ENCODE measurements around the gene SLC22A23. TPM values are rescaled to one million over a fixed set of nuclear protein-coding genes. Genes with fewer than 3 reads are reported as not detected.

SLC22A23 gene
- total and polyA plus RNA-seq, 4 donors = 4.9 to 45.4 (median 19.7) TPM

DNA sequence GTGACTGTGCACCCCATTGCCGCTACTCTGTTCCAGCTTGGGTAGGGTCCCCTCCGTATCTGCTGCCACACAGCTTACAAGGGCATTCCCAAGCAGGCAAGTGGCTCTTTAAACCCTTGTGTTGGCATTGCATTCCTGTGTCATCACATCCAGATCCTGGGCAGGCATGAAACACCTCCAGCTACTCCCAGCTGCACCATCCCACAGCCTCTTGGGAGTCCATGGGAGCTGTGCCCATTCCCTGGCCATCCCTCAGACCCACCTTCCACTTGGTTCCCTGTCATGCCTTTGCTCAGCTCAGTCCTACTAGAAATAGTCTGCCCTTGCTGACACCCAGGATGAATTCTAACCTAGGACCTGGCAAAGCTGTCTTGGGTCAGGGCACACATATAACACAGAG, 110.4 kb downstream of the SLC22A23 start:
- Histone ChIP-seq H3K9ac (ENCODE audit: low read depth in 1 of 2, low read length in 2 of 2) (no peak overlapping the region), H3K9me3 (ENCODE audit: control insufficient read depth in 4 of 4, low read length in 3 of 4) (no peaks in the 10 kb centered on the region), H3K4me3 (ENCODE audit: low read depth in 1 of 3, low read length in 3 of 3) (no peak overlapping the region), H3K27me3 (ENCODE audit: control insufficient read depth in 4 of 4, insufficient read depth in 4 of 4, low read length in 3 of 4) (no peaks in the 10 kb centered on the region), H3K27ac (ENCODE audit: low read depth in 1 of 2, low read length in 2 of 2) (no peak overlapping the region), H3K36me3 (ENCODE audit: control insufficient read depth in 4 of 4, insufficient read depth in 3 of 4, low read depth in 1 of 4, low read length in 3 of 4) (peaks cover 0 to 5% (median 0%) of the 10 kb centered on the region in 4 donors), H3K4me1 (ENCODE audit: control insufficient read depth in 4 of 4, insufficient read depth in 4 of 4, low read length in 3 of 4) (peaks cover 0 to 7% (median 2%) of the 10 kb centered on the region in 4 donors)
- WGBS = 94% methylated on average over 2 of the region's 2 CpGs
- TF ChIP-seq, protein P1, sequence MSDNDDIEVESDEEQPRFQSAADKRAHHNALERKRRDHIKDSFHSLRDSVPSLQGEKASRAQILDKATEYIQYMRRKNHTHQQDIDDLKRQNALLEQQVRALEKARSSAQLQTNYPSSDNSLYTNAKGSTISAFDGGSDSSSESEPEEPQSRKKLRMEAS (IDR thresholded peaks at IDR 0.05) = no peak
- TF ChIP-seq NR2F2 (IDR thresholded peaks at IDR 0.05) = no peak
- no peak for TF ChIP-seq RAD21 (IDR thresholded peaks at IDR 0.05)
- TF ChIP-seq, protein P2, sequence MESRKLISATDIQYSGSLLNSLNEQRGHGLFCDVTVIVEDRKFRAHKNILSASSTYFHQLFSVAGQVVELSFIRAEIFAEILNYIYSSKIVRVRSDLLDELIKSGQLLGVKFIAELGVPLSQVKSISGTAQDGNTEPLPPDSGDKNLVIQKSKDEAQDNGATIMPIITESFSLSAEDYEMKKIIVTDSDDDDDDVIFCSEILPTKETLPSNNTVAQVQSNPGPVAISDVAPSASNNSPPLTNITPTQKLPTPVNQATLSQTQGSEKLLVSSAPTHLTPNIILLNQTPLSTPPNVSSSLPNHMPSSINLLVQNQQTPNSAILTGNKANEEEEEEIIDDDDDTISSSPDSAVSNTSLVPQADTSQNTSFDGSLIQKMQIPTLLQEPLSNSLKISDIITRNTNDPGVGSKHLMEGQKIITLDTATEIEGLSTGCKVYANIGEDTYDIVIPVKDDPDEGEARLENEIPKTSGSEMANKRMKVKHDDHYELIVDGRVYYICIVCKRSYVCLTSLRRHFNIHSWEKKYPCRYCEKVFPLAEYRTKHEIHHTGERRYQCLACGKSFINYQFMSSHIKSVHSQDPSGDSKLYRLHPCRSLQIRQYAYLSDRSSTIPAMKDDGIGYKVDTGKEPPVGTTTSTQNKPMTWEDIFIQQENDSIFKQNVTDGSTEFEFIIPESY (IDR thresholded peaks at IDR 0.05) = no peak
- no peak for DNase-seq (ENCODE audit: low spot score)

DNA sequence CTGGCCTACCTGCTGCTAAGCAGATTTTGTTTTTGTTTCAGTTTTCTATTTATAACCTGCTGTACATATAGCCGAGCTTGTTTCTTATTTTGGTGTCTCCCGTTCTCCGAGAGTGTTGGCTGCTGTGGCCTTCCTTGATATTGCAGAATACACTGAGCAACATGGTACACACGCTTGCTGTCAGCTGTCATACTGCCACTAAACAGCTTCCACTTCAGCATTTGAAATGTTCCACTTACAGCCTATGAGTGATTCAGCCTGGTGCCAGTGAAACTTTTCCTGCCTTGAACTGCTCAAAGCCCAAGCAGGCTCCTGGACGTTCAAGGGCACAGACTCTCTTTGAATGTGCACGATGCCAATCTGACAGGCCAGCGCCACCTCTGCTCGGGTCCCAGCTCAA, 111.0 kb downstream of the SLC22A23 start:
- no peak overlapping the region for H3K9ac ChIP-seq (ENCODE audit: low read depth in 1 of 2, low read length in 2 of 2)
- no peak for DNase-seq (ENCODE audit: low spot score)

More for the DNA sequence above, 111.0 kb downstream of the SLC22A23 start:
- no peak for TF ChIP-seq GABPA (IDR thresholded peaks at IDR 0.05 in 1 of 2, conservative IDR thresholded peaks at IDR 0.05 in 1 of 2)
- no peak for TF ChIP-seq RXRA (IDR thresholded peaks at IDR 0.05)
- TF ChIP-seq YY1 (IDR thresholded peaks at IDR 0.05) = no peak
- no peak for TF ChIP-seq HNF4G (IDR thresholded peaks at IDR 0.05)
- TF ChIP-seq TAF1 (conservative IDR thresholded peaks at IDR 0.05) = no peak
- TF ChIP-seq JUND (IDR thresholded peaks at IDR 0.05) = no peak
- TF ChIP-seq, protein P3, sequence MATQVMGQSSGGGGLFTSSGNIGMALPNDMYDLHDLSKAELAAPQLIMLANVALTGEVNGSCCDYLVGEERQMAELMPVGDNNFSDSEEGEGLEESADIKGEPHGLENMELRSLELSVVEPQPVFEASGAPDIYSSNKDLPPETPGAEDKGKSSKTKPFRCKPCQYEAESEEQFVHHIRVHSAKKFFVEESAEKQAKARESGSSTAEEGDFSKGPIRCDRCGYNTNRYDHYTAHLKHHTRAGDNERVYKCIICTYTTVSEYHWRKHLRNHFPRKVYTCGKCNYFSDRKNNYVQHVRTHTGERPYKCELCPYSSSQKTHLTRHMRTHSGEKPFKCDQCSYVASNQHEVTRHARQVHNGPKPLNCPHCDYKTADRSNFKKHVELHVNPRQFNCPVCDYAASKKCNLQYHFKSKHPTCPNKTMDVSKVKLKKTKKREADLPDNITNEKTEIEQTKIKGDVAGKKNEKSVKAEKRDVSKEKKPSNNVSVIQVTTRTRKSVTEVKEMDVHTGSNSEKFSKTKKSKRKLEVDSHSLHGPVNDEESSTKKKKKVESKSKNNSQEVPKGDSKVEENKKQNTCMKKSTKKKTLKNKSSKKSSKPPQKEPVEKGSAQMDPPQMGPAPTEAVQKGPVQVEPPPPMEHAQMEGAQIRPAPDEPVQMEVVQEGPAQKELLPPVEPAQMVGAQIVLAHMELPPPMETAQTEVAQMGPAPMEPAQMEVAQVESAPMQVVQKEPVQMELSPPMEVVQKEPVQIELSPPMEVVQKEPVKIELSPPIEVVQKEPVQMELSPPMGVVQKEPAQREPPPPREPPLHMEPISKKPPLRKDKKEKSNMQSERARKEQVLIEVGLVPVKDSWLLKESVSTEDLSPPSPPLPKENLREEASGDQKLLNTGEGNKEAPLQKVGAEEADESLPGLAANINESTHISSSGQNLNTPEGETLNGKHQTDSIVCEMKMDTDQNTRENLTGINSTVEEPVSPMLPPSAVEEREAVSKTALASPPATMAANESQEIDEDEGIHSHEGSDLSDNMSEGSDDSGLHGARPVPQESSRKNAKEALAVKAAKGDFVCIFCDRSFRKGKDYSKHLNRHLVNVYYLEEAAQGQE (IDR thresholded peaks at IDR 0.05) = no peak
- TF ChIP-seq HNF4A (conservative IDR thresholded peaks at IDR 0.05) = no peak
- TF ChIP-seq, protein P2 (IDR thresholded peaks at IDR 0.05) = no peak
- no peak for TF ChIP-seq NR2F2 (IDR thresholded peaks at IDR 0.05)
- no peak for TF ChIP-seq EGR1 (IDR thresholded peaks at IDR 0.05; ENCODE audit: low read depth in 2 of 2)
- TF ChIP-seq, protein P1 (IDR thresholded peaks at IDR 0.05) = no peak
- TF ChIP-seq SP1 (IDR thresholded peaks at IDR 0.05) = no peak
- TF ChIP-seq FOXA1 (IDR thresholded peaks at IDR 0.05) = no peak
- TF ChIP-seq FOXA2 (IDR thresholded peaks at IDR 0.05) = no peak
- TF ChIP-seq, protein P4, sequence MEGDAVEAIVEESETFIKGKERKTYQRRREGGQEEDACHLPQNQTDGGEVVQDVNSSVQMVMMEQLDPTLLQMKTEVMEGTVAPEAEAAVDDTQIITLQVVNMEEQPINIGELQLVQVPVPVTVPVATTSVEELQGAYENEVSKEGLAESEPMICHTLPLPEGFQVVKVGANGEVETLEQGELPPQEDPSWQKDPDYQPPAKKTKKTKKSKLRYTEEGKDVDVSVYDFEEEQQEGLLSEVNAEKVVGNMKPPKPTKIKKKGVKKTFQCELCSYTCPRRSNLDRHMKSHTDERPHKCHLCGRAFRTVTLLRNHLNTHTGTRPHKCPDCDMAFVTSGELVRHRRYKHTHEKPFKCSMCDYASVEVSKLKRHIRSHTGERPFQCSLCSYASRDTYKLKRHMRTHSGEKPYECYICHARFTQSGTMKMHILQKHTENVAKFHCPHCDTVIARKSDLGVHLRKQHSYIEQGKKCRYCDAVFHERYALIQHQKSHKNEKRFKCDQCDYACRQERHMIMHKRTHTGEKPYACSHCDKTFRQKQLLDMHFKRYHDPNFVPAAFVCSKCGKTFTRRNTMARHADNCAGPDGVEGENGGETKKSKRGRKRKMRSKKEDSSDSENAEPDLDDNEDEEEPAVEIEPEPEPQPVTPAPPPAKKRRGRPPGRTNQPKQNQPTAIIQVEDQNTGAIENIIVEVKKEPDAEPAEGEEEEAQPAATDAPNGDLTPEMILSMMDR (IDR thresholded peaks at IDR 0.05; ENCODE audit: low read depth, low read length, missing input control) = no peak
- H3K4me3 ChIP-seq (ENCODE audit: low read depth in 1 of 3, low read length in 3 of 3) = no peak overlapping the region
- no peak overlapping the region for H3K27ac ChIP-seq (ENCODE audit: low read depth in 1 of 2, low read length in 2 of 2)
- no peaks in the 10 kb centered on the region for H3K9me3 ChIP-seq (ENCODE audit: control insufficient read depth in 4 of 4, low read length in 3 of 4)
- 77% methylated on average over 8 of the region's 8 CpGs for WGBS
- H3K36me3 ChIP-seq (ENCODE audit: control insufficient read depth in 4 of 4, insufficient read depth in 3 of 4, low read depth in 1 of 4, low read length in 3 of 4) = peaks cover 0 to 5% (median 0%) of the 10 kb centered on the region in 4 donors
- peaks cover under 1 to 10% (median 5%) of the 10 kb centered on the region in 4 donors for H3K4me1 ChIP-seq (ENCODE audit: control insufficient read depth in 4 of 4, insufficient read depth in 4 of 4, low read length in 3 of 4)
- H3K27me3 ChIP-seq (ENCODE audit: control insufficient read depth in 4 of 4, insufficient read depth in 4 of 4, low read length in 3 of 4) = no peaks in the 10 kb centered on the region
